GM21447 (cell line): ENCODE measurements around the gene DICER1.

Source experiments
- ATAC-seq: cut with Tn5 transposase; IDR thresholded peaks from one replicate; pipeline ENCODE4 v1.9.1; 2021; ENCODE audit not compliant: unreplicated experiment

DICER1 gene

DNA sequence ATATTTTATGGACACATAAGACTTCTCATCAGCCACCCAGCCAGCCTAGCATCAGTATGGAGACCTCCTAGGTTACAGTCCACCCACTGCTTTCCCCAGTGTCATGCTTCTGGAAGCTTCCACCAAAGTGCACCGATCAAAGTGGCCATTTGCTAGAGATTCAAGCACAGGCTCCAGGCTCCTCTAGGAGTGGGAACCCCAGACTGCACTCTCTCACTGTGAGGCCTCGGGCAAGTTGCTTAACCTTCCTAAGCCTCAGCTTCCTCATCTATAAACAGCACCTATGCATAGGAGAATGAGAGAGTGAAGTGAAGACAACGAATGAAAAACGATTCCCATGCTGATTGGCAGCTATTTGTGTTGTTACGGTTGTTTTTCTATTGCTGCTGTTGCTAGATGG, 94.4 kb downstream of the DICER1 start:
- ATAC-seq: no peak

DNA sequence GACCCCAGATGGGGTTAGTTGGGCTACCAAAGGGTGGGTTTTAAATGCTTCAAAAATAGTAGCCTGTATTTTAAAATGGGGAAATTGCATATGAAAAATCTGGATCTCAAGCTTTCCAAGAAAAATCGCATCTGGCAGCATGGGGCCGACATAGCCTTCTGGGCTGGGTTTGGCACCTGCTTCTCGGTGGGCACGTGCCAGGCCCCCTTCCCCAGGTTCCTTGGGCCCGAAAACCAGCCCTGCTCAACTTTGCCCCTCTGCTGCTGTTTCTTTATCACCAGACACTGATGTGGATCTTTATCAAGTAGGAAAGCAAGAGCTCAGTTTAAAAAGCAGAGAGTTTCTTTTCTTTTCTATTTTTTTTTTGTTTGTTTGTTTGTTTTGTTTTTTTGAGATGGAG, 95.1 kb downstream of the DICER1 start:
- ATAC-seq: no peak

DNA sequence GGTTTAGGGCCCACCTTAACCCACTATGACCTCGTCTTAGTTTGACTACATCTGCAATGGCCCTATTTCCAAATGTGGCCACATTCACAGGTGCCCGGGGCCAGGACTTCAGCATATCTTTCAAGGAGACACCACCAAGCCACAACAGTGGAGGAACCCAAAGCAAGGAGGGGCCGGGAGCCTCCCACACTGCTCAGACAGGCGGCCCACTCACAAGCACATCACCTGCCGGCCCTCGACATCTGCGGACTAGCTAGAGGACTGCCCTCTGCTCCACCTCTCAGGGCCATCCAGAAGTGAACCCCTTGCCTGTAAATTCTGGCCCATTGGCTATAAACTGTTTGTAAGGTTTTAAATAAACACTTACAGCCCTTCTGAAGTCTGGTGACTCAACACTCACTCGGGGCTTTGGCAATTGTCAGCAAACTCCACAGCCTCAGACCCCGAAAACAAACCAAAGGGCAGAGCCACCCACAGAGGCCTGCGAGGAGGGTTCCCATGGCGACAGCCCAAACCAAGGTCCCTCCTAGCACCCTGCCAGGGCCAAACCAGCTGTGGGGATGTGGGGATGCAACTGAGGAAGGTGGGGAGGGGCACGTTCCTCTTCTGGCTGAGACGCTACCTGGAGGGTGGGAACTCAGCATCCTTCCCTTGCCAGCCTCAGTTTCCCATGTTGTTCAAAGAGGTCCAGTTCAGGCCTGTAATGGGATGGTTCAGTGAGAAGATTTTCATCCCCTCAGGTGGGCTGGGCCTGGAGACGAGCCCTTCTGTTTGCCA, 95.8 kb downstream of the DICER1 start:
- no peak for ATAC-seq

DNA sequence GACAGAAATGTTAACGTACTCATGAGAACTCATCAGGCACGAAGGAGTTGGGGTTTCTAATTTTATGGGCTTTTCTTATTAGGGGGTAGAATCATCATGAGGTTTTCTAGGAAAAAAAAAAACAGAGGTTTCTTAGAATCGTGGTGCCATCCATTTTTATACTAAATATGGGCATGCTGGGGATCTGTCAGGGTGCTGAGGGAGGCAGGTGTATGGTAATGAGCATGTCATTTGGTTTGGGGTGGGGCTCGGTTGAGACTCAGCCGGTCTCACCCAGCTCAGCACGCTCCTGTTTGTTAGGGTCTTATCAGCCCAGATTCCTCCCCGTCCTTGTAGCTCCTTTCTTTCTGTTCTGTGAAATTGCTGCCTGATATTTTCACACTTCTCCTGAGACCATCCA, 98.2 kb downstream of the DICER1 start:
- no peak for ATAC-seq

DNA sequence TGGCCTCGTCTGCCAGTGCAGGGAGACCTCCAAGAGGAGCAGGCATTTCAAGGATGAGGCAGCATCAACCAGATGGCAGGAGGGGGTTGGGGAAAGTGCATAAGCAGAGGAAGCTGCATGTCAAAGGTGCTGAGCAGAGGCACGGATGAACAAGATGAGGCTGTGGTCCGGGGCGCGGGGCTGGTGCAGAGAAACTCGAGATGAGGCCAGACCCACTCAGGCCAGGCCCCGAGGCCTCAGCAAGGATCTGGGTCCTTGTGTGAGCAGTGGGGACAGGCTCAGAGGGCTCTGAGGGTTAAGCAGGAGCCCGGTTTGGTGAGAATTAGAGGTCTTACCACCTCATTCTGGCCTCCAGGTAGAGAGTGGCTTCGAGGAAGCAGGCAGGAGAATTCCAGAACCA, 98.8 kb downstream of the DICER1 start:
- no peak for ATAC-seq

DNA sequence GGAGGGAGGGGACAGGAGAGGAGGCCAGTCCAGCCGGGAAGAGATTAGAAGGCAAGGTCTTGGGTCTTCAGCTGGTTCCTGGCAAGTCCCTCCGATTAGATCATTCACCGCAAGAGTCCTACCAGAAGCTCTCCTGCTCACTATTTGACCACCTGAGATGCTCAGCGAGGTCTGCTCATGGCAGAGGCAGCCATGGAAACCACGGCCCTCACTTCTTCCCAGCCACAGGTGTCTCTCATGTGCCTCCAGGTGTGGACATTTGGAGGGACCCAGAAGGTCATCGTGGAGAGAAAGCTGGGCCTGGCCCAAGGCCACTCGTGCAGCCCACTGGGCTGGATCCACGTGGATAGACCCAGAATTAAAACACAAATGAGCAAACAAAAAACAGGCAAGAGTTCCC, 99.5 kb downstream of the DICER1 start:
- ATAC-seq: no peak

DNA sequence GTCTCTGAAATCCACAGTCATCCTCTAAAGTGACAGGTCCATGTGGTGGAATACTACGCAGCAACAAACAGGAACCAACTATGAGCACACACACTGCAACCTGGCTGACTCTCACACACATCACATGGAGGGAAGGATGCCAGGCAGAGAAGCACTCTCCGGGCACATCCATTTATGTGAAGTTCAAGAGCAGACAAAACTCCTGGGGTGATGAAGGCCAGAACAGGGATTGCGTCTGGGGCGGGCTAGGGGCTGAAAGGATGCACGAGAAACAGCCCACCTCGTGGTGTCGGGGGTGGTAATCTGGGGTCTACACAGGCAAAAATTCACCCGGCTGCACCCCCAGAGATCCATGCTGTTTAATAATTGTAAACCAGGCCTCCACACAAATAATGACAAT, 100.2 kb downstream of the DICER1 start:
- ATAC-seq: no peak

DNA sequence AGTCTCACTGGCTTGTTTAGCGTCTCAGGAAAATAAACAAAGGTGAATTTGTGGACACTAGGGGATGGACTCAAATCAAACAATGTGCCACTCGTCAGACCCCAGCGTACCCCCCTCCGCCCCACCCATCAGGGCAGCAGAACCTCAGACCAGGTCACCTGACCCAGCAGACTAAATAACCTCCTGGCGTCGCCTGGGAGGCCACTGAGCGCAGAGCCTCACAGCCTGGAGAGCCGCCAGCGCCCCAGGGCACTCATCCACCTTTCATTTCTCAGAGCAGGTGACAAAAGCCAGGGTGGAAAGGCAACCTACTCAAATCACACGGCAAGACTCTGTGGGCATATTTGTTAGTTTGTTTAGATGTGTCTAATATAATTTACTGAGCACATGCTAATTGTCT, 100.9 kb downstream of the DICER1 start:
- no peak for ATAC-seq

DNA sequence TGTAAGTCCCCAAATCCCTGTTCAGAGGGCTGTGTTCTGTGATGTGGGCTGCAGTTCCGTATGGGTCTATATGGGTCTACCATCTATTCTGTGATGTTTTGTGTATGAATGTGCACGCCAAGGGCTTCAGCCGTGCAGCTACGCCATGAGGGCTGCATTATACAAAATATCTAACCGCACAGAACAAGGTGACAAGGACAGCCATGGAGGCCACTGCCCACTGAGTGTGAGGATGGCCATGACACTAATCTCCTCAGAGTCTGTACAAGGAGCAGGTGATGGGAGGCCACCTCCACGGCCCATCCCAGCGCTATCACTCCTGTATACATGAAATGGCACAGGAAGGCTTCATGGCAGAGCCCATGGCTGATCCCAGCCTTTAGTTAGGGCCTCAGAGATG, 102.0 kb downstream of the DICER1 start:
- no peak for ATAC-seq

DNA sequence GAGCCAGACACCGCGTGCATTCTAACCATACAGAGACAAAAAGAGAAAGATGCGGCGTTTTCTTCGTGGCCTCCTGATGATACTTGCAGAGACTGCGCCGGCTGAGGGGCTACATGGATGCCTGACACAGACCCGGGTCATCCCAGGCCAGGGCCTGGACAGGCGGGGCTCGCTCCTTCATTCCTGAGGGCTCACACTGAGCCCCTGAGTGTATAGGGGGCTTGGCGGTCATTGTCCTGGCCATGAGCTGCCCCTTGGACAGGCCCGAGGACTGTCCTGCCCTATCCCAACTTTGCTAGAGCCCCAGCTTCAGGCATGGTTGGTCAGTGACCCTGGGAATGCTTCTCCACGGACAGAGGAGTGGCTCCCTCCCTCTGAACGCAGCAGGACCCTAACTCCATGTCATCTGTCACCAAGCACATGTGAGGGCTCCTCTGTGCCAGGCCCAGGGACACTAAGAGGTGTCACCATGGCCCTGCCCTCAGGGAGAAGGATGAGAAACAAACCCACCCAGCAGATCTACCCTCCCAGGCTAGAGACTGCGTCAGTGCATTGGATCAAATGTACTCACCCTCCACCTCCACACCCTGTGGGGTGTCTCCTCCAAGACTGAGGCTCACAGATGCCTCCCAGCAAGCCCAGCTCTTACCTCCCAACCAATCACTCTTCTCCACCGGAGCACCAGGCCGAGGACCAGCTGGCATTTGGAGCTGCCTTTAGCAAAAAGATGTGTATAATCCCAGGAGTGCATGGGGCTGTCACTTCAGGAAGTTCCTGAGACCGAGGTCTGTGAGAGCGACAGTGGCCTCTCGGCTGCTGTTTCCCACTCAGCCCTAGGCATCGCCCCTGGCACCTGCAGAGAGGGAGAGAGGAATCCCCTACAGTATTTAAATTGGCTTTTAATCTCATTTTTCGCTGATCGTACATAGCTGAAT, 102.7 kb downstream of the DICER1 start:
- no peak for ATAC-seq

DNA sequence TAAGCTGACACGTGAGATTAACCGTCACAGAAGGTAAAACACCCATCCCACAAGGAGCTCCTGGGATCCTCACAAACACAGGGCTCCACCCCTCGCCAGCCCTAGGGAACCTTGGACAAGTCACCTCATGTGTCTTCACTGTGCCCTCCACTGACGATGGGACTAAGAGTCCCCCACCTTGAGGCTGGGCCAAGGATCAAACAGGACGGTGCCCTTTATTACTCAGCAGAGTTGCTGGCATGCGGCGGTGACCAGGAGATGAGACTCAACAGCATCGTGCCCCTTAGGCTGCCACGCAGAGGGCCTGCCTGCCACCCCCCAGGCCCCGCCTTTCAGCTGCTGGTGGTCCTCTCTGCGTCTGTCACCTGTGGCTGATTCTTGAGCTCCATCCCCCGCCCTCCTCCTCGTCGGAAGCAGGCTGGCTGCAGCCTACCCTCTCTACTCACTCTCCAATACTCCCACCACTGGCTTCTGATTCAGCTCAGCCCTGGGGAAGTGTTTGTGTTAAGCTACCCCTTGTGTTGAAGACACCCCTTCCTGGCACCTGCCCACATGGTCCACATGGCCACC, 105.2 kb downstream of the DICER1 start:
- ATAC-seq: no peak

DNA sequence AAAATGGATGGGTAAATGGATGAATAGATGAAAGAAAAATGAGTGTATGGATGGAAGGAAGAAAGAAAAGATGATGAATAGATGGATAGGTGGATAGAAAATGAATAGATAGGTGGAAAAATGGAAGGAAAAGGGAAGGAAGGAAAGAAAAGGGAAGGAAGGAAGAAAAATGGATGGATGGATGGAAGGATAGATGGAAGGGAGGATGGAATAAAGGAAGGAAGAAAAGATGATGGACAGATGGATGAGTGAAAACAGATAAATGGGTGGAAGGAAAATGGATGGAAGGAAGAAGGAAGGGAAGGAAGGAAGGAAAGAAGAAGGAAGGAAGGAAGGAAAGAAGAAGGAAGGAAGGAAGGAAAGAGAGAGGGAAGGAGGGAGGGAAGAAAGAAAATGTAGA, 107.4 kb downstream of the DICER1 start:
- no peak for ATAC-seq

DNA sequence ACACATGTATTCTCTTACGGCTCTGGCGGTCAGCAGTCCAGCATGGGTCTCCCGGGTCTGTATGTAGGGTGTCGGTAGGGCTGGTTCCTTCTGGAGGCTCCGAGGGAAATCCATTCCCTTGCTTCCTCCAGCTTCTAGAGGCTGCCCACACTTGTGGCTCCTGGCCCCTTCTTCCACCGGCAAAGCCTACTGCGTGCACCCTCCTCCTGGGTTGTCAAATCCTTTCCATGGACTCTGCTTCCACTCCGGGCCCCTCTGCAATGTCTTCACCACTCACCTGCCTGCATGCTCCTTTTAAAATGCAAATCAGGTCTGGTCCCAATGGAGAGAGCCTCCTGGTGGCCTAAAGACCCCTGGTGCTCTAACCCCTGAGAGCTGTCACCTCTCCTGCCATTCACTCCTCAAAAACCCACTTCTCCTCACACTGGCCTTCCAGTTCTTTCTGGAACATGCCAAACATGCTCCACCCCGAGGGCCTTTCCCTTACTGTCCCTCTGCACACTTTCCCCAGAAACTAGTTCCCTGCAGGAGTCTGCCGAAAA, 108.5 kb downstream of the DICER1 start:
- no peak for ATAC-seq

DNA sequence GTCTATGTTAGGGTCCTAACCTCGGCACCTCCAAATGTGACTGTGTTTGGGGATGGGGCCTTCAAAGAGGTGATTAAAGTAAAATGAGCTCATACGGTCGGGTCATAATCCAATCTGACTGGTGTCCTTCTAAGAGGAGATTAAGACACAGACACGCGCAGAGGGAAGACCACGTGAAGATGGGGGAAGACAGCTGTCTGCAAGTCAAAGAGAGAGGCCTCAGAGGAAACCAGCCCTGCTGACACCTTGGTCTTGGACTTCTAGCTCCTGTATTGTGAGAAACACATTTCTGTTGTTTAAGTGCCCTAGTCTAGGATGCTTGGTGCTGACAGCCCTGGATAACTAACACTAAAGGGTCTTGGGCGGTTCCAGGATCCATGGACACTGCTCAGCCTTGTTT, 109.6 kb downstream of the DICER1 start:
- ATAC-seq: no peak

DNA sequence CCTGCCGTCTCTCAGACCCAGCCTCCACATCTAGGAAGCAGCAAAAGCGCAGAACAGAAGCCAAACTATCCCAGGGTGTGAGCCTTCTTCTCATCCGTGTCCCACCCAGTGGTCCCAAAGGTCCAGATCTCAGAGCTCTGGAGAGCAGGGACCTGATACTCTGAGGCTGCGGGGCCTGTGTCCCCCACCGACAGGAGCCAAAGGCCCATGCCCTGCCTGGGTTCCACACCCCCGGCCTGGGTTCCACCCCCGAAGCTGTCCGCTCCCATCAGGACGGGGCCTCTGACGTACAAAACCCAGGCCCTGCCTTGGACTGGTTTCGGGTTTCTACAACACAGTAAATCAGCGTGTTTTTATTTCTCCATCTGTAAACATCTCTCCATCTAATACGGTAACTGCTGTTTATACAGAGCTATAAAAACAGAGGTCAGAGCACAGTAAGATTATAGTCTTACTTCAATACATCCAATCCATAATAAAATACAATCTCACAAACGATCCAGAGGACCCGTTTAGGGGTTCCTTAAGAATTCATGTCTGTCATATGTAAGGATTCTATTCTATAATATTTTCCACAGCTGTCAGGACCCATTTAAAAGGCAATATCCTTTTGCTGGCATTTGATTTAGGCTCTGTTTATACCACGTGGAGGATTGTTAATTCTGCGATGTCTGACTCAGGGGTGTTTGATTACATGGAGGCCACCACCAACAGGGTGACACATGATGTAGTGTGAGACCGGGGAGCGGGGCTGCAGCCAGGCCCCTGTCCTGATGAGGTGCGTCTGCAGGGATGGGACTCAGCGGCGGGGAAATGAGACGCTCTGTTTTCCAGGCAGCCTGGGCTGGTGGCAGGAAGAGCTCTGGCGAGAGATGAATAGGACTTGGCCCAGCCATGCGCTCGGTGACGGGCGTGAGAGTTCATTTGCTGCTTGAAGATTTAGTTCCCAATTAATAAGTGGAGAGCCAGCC, 110.3 kb downstream of the DICER1 start:
- no peak for ATAC-seq

DNA sequence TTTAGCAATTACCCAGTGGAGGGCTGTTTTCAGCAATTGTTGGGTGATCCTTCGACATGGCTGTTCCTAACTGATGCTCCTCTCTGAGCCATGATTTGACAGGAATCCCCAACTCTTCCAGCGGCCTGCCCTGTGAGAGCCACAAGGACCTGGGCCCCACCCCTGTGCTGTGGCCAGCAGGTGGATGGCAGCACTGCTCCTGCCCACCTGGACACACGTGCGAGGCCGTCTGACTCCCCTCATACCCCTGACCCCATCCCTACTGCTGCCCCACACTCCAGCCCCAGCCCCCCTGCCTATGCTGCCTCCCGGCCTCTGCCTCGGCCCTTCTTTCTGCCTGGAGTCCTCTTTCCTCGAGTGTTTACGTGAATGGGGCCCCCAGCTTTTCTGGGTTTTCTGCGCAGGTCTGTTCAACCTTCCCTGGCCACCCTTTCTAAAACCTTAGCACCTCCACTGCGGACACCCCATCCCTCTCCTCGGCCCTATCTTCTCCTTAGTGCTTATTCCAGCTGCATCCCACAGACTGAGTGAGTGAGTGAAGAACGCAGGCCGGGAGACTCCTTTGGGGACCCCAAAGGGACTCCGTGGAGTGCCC, 111.4 kb downstream of the DICER1 start:
- no peak for ATAC-seq

DNA sequence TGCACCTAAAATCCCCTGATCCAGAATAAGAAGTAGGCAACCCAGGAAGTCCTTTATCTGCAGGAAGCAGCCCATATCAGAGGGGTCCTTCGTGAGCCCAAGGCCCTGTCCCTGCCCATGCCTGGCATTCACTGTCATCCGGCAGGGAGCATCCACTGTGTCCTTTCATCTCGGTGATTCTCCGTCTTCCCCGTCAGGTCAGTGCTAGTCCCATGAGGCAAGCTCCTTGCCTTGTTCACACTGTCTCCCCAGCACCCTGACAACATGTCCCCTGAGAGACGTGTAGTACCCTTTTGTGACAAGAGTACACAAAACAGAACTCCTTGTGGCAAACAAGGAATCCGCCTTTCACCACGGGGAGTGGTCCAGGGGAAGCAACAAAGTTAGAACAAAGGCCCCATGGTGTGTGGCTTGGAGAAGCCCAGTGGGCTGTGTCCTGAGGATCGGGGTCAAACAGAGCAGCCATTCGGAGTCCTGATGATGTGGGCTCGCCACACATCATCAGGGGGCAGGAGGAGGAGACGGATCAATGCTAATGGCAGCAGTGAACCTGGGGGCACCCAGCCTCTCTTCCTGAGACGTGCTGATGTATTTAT, 112.1 kb downstream of the DICER1 start:
- no peak for ATAC-seq

DNA sequence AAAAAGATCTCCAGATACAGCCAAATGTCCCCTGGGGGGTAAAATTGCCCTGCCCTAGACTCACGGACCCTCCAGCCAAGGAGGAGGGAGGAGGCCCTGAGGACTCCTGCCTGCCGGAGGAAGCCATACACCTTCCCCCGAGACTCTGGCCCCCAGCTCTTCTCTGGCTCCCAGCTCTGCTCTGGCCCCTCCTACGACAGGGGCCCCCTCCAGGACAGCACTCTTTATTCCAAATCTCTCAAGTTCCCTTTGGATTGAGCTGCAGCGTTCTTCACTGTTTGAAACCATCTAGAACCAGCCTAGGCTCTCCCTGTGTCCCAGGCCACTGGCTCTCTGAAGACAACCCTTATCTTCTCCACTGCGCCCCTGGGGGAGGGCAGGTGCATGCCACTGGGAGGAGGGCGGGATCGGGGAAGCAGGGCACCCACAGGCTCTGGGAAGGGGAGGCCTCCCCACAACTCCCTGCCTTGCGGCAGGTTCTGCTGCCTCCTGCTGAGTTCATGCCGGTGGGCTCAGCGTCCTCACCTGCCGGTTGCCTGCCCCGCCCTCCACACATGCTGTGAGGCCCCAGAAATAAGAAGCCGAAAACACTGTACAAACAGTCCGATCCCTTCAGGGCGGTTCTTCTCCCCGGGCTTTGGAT, 112.7 kb downstream of the DICER1 start:
- no peak for ATAC-seq
